Measurements from ENCODE around the gene EVA1C. TPM values are rescaled to one million over a fixed set of nuclear protein-coding genes. Genes with fewer than 3 reads are reported as not detected.

EVA1C gene
- total and polyA plus RNA-seq, 10 of the 15 experiments (the other 5 are each of a cell fraction or from before 2014, with no cell fraction given): 0.13 to 0.56 (median 0.34) TPM; not detected in 7

- TF ChIP-seq ZNF24 (IDR thresholded peaks at IDR 0.05) (no peak), EGR1 (IDR thresholded peaks at IDR 0.05; ENCODE audit: borderline replicate concordance in 1 of 2, low read depth in 2 of 2, low read length in 2 of 2) (no peak), MXI1 (IDR thresholded peaks at IDR 0.05; ENCODE audit: low read depth, low read length) (no peak), ZNF687 (IDR thresholded peaks at IDR 0.05) (no peak)
- ChIA-PET CTCF (no interaction called here), SMC1A (ENCODE audit: uncharacterized antibody, unreplicated experiment) (no interaction called here), POLR2A (interaction anchor here (0.6 kb wide), 2 partner anchors 96 to 818 kb away, joined by 3 read pairs; no protein-coding TSS in a partner anchor), RAD21 (ENCODE audit: unreplicated experiment) (interaction anchor here (0.7 kb wide), 1 partner anchor 174 kb away, joined by 4 read pairs; no protein-coding TSS in a partner anchor)
- no peaks in the 10 kb centered on the region for H3K9me3 ChIP-seq (replicated peaks; ENCODE audit: control insufficient read depth, insufficient read depth, low read length)
- no peaks in the 10 kb centered on the region for H3K4me1 ChIP-seq (ENCODE audit: control insufficient read depth, insufficient read depth, low read length)
- no peak overlapping the region for H3K4me2 ChIP-seq (ENCODE audit: control insufficient read depth, insufficient read depth)
- no peak for FAIRE-seq
- no peak overlapping the region for H3K4me3 ChIP-seq
- no peaks in the 10 kb centered on the region for H4K20me1 ChIP-seq (ENCODE audit: control insufficient read depth, insufficient read depth)
- H3K27ac ChIP-seq (ENCODE audit: control insufficient read depth, insufficient read depth): no peak overlapping the region
- no peaks in the 10 kb centered on the region for H3K36me3 ChIP-seq (ENCODE audit: control insufficient read depth in 2 of 2, insufficient read depth in 2 of 2, low read length in 1 of 2)
- intact Hi-C loops (cut with micrococcal nuclease; ENCODE audit: unreplicated experiment) (no loop called here), in situ Hi-C loops (cut with MboI) (no loop called here)
- no peak overlapping the region for H3K9ac ChIP-seq (ENCODE audit: control insufficient read depth, insufficient read depth, low read length)
- DNase-seq (ENCODE audit: low read depth, low spot score): no peak
- H3K79me2 ChIP-seq (ENCODE audit: control insufficient read depth, insufficient read depth, low read length): no peaks in the 10 kb centered on the region
- WGBS (ENCODE audit: insufficient coverage, insufficient replicate concordance, low lambda C conversion rate, missing lambda C conversion rate): 29% methylated on average over 10 of the region's 11 CpGs
- no peaks in the 10 kb centered on the region for H3K27me3 ChIP-seq (replicated peaks in 1 of 2; ENCODE audit: control insufficient read depth in 2 of 2, insufficient read depth in 2 of 2, low read length in 1 of 2)
- H2AFZ ChIP-seq (ENCODE audit: control insufficient read depth, low read depth, low read length): no peak overlapping the region
- no peak for ATAC-seq
- BruUV-seq (replicated peaks): no TSS peak
These were observed 70.2 kb downstream of the EVA1C start for GRCh38 chr21:32482565-32483292.
